ENCODE measurements around the gene ALG9. TPM values are rescaled to one million over a fixed set of nuclear protein-coding genes. Genes with fewer than 3 reads are reported as not detected.

ALG9 gene, protein sequence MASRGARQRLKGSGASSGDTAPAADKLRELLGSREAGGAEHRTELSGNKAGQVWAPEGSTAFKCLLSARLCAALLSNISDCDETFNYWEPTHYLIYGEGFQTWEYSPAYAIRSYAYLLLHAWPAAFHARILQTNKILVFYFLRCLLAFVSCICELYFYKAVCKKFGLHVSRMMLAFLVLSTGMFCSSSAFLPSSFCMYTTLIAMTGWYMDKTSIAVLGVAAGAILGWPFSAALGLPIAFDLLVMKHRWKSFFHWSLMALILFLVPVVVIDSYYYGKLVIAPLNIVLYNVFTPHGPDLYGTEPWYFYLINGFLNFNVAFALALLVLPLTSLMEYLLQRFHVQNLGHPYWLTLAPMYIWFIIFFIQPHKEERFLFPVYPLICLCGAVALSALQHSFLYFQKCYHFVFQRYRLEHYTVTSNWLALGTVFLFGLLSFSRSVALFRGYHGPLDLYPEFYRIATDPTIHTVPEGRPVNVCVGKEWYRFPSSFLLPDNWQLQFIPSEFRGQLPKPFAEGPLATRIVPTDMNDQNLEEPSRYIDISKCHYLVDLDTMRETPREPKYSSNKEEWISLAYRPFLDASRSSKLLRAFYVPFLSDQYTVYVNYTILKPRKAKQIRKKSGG
- 10 to 100 TPM; 21.8 to 33.3 (median 28.2) TPM for polyA plus RNA-seq (ENCODE audit: insufficient read length in 10 of 10)
- long read RNA-seq, donor 1, partial matches to known transcripts: 0 of 1 reads
- long read RNA-seq, donor 1, other reads (novel, unspliced or antisense): 0 of 1 reads
- long read RNA-seq, donor 2: 0 reads
- long read RNA-seq, donor 3: 0 reads
- long read RNA-seq, donor 4: 0 reads
- long read RNA-seq, donor 5, partial matches to known transcripts: 0 of 3 reads
- long read RNA-seq, donor 5, other reads (novel, unspliced or antisense): 0 of 3 reads
- long read RNA-seq, donor 6, partial matches to known transcripts: 5 of 7 reads
- long read RNA-seq, donor 6, other reads (novel, unspliced or antisense): 0 of 7 reads
- long read RNA-seq, donor 7, partial matches to known transcripts: 0 of 3 reads
- long read RNA-seq, donor 7, other reads (novel, unspliced or antisense): 0 of 3 reads
- long read RNA-seq, donor 8, partial matches to known transcripts: 0 of 2 reads
- long read RNA-seq, donor 8, other reads (novel, unspliced or antisense): 0 of 2 reads
- long read RNA-seq, donor 9: 0 reads

DNA sequence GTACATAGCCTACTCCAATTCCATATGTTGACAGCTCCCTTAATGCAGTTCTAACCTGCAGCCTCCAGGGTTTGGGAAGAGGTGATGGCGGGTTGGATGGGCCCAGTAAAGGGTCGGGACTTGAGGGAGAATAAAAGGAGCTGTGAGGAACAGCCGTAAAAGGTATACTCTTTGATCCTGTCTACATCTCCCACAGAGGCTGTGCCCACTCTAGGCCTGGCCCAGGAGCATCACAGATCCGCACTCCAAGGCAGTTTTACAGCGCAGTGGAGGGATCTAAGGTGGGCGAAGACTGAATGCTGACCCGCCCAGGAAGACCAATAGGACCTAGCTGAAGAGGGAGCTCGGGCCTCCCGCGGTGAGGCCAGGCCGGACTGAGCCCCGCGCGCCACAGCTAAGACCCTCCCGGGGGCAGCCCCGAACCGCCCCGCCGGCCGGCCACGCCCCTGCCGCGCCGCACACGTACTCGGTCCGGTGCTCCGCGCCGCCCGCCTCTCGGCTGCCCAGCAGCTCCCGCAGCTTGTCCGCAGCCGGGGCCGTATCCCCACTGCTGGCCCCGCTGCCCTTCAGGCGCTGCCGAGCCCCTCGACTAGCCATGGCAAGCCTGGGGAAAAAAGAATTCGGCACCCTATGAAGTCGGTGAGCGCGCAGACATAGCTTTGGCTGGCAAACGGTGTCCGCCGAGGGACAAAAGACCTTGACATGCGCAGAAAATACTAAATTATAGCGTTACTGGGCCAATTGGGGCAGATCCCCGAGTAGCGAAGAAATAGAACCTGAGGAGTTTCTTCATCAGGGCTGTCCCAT lies at the start of gene ALG9:
ALG9 (minus strand) TSS at position 696 of the 807 bp plus-strand sequence; CDS start at position 597, 99 bp downstream.
- peak; percentile 81 to 96 (median 92) for DNase-seq

DNA sequence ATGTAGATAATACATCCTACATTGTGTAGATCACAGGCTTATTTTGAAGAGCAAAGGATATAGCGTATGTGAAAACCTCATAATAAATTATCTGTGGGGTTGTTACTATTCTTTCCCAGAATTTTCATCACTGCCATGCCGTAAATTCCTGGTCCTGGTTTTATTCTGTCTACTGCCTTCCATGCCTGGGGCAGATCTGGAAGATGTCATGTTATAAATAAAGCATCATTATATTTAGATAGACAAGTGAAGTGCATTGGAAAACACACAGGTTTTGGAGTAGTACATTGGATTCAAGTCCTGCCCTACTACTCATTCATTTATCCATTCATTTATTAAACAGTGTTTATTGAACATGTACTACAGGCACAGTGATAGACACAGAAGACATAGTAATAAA lies 49.5 kb upstream of the ALG9 start:
- DNase-seq: no peak

DNA sequence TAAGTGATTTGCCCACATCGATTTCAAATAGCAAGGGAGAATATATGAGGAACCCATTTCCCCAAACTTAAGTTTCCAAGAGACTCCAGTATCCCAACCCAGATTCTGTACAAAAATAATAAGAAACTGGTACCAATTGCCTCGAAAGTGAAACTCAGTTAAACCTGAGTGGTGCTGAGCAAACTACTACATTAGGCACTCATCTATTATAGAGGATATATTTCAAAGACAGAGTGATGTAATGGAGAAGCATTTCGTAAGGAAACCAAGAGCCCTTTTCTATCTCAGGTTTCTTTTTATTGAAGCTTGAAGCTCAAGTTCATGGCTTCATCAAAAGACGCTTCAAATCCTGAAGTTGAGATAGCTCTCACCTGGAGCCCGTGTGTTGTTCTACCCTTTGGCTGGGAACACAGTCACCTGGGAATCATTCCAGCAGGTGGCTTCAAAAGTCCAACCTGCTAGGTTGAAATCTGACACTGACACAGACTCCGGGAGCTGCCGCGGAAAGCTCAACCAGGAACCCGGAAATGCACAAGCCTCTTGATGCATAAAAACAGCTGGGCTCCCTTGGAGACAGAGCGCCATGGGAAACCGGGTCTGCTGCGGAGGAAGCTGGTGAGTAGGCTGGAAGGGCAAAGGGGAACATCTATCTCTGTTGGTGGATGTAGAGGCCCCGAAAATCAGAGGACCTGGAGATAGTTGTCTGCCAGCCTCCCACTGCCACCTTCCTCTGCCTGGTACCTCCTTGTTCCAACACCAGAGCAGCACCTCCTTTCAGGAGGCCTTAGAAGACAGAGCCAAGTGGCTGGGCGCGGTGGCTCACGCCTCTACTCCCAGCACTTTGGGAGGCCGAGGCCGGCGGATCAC lies 47.2 kb upstream of the ALG9 start, which contains the start of gene C11orf52:
C11orf52 (plus strand) TSS at position 524 of the 867 bp plus-strand sequence; CDS start at position 584, 60 bp downstream.
- peak in 1 of 3 donors; percentile 76 for DNase-seq

DNA sequence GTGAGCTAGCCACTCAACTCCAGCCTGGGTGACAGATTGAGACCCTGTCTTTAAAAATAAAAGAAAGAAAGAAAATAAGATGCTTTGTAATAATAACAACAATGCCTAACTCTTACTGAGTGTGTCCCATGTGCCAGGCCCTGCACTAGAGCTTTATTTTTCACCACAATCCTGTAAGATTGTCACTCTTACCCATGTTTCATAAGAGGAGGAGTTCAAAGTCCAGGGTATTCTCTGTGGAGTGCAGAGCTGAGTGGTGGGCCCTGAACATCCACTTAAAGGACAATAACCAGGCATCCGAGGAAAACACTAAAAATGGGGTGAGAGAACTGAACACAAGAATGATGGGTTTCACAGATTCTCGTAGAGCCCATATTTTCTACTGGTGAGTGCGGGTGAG lies 46.4 kb upstream of the ALG9 start:
- no peak for DNase-seq

DNA sequence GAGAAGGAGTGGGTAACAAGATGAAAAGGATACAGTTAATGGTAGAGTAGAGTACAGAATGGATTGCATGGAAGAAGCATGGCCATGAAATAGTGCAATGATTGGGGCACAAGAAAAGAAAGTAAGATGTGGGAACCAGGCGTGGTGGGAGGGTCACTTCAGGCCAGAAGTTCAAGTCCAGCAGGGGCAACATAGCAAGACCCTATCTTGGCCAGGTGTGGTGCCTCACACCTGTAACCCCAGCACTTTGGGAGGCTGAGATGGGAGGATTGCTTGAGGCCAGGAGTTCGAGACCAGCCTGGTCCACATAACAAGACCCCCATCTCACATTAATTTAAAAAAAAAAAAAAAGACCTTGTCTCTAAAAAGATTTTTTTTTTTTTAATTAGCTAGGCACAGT lies 45.9 kb upstream of the ALG9 start:
- DNase-seq: no peak

DNA sequence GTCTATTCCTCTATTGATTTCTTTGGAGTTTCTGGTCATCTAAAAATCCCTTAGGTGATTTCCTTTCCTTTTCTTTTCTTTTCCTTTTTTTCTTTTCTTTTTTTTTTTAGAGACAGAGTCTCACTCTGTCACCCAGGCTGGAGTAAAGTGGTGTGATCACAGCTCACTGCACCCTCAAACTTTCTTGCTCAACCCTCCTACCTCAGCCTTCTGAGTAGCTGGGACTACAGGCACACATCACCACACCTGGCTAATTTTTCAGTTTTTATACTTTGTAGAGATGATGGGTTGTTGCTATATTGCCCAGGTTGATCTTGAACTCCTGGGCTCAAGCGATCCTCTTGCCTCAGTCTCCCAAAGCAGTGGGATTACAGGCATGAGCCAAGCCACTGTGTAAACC lies 45.4 kb upstream of the ALG9 start:
- no peak for DNase-seq

DNA sequence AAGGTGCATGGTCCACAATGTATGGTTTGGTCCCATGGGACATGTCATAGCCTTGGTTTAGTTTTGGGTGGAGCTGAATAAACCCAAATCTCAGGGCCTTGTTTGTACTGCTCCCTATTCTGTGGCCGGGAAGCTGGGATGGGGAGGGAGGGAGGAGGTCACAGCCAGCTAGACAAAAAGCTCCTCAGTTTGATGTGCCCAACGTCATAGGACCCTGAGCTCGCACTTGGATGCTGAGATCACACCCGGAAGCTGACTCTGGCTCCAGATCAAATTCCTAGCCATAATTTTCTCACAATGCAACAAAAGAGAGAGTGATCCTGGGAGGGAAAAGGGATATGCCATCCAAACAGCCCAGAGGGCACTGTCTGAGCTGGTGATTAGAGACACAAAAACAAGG lies 42.6 kb upstream of the ALG9 start:
- peak; percentile 63 to 76 (median 71) for DNase-seq

DNA sequence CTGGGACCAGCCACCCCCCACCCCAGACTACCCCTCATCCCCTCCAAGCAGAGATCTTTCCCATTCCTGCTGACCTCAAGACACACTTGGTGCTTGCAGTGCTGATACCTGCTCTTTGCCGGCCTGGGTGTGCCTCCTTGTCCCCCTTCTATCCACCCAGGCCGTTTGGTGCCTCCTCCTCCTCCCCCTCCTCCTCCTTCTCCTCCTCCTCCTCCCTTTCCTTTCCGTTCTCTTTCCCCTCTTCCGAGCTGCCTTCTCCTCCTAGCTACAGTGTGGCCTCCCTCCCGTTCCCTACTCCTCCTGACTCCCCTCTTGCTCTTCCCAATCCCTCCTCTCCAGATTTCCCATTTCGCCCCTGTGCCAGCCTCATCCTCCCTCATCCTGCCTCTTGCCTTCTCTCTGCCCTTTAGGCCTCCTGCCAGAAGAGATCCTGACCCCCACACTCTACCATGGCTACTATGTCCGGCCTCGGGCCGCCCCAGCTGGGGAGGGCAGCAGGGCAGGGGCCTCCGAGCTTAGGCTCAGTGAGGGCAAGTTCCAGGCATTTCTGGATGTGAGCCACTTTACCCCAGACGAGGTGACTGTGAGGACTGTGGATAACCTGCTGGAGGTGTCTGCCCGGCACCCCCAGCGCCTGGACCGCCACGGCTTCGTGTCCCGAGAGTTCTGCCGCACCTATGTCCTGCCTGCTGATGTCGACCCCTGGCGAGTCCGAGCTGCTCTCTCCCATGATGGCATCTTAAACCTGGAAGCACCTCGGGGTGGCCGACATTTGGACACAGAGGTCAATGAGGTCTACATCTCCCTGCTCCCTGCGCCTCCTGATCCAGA lies 41.9 kb upstream of the ALG9 start:
- DNase-seq: peak in 1 of 3 donors; percentile 67

DNA sequence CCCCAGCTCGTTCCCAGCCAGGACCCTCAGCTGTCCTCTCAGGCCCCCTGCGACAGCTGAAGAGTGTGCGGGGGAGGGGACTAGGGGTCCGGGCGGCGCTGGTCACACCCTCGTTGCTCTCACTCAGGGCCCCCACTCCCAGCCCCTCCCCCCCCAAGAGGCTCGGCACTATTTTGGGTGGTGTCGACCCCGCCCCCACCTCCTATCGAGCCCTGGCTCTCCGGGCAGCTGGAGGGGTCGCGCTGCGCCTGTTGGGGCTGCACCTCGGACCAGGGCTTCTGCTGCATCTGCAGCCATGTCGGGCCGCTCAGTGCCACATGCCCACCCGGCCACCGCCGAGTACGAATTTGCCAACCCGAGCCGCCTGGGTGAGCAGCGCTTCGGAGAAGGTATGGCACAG lies 41.2 kb upstream of the ALG9 start, which contains the start of gene HSPB2:
HSPB2 (plus strand) TSS at position 200 of the 400 bp plus-strand sequence; CDS start at position 296, 96 bp downstream.
- peak in 1 of 3 donors; percentile 64 for DNase-seq

DNA sequence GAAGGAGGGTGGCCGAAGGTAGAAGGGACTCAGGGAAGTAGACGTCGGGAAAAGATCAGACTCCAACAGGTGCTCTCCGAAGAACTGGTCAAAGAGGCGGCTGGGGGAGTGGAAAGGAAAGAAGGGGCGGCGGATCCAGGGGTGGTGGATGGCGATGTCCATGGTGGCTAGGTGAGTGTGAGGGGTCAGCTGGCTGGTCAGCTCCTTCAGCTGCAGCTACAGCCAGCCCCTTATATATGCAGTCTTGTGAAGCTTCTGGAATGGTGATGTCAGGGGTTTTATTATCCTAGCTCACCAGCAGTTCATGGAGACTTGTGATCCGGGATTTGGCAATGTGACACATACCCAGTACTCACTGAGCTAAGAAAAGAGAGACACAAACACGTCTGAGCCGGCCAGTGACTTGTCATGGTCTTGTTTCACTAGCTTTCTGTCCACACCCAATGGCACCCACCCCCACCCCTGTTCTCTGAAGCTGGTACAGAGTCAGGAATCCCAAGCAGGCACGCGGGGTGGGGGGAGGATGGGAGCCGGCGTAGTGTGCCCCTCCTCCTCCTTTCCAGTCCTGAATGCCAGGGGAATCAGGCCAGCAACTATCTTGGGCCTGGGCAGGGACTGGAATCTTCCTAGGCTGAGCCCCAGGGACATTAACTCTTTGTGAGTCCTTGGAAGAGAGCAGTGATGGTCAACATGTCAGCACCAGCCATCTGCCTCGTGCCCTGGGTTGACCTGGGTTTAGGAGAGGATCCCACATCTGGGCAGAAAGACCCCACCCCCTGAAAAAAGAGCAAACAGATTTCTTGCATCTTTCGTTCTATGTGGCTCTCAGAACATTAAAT lies 40.4 kb upstream of the ALG9 start, which contains the start of gene CRYAB:
CRYAB (minus strand) TSS at position 208 of the 839 bp plus-strand sequence; CDS start at position 162, 46 bp downstream.
- DNase-seq: peak; percentile 88 to 95 (median 89)

DNA sequence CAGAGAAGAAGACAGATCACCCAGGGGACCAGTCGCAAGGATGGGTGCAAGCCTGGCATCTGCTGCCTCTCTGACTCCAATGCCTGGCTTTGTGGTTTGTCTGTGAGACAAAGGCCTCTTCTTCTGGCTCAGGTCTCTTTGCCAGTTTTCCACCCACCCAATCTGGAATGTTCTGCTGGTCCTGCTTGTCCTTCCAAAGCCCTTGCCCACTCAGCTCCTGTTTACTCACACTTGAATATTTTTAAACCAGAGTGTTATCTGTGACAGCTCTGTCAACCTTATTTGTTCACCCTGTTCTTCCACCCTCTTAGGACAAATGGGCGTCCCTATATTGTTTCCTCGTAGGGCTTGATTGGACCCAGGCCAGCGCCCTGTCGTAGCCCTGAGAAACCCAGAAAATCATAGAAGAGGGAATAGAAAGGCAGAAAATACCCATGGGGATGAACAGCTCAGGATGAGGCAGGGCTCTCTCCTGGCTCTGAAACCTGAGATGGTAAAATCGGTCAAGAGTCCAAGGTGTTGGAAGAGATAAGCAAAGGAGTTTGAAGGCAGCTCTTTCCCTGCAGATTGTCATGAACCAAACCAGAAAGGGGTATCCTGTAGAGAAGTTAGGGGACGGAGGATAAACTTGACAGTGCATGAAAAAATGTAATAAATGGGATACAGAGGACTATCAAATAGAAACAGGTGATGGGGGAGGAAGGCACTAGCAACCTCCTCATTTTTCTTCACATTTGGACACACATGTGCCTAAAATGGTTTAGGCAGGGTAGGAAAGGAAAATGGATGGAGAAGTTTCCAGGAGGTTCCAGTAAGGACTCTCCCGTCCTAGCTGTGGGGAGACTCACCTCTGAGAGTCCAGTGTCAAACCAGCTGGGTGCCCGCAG lies 39.5 kb upstream of the ALG9 start:
- peak in 1 of 3 donors; percentile 31 for DNase-seq

DNA sequence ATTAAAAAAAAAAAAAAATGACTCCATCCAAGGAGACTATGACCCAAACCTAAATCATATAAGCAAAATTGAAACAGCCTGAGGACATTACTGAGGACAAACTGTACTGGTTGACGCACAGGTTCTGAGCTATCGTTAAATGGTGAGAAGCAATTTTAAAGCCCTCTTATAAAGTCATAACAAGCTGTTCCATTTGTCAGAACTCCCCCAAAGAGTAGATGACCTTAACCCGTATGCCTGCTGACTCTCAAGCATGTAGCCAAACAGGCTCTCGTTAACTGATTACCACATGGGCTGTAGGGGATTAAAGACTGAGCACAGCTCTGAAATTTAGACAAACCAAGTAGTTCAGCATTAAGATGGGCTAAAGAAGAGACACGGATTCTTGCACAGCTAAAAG lies 38.0 kb upstream of the ALG9 start:
- no peak for DNase-seq

DNA sequence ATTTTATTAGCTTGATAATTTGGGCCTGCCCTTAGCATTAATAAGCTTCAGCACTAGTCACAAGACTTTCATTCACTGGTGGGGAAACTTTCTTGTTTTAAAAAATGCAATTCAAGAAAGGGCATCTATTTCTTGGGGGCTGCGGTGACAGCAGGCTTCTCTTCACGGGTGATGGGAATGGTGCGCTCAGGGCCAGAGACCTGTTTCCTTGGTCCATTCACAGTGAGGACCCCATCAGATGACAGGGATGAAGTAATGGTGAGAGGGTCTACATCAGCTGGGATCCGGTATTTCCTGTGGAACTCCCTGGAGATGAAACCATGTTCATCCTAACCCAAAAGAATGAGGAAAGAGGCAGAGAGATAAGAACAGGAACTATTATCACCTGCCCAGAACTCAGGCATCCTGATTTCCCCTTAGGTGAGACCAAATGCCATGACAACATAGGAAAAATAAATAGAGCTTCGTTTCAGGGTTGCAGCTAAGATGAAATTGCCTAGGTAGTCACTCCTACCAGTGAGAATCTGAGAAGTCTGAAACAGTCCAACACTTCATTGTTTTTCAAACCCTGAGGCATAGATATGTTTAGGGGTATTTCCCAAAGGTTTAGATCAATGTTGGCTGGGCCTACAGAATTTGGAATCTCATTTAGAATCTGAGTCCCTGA lies 37.4 kb upstream of the ALG9 start:
- DNase-seq: no peak

DNA sequence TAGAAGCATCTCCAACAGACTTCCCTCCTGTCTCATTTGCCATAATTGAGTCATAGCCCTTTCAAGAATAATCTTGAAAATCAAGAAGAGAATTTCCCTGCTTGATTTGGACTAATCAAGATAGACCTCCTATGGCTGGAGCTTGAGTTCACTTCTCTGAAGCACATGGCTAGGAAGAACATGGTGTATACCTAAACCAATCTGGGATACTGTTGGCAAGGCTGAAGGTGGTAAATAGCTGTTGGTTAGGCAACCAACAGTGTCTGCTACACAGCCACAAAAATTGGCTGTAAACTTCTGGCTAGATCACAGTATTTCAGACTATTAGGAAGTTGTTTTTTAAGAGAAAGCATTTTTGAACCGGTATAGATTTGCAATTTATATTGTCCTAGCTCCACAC lies 35.3 kb upstream of the ALG9 start:
- DNase-seq: no peak

DNA sequence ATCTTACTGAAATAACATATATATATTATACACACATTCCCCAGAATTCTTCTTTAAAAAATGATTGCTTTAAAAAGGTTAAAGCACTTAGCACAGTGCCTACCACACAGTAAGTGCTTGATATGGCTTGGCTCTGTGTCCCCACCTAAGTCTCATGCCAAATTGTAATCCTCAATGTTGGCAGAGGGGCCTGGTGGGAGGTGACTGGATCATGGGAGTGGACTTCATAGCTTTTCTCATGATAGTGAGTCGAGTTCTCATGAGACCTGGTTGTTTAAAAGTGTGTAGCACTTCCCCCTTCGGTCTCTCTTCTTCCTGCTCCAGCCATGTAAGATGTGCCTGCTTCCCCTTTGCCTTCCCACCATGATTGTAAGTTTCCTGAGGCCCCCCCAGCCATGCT lies 34.0 kb upstream of the ALG9 start:
- DNase-seq: peak in 1 of 3 donors; percentile 30

DNA sequence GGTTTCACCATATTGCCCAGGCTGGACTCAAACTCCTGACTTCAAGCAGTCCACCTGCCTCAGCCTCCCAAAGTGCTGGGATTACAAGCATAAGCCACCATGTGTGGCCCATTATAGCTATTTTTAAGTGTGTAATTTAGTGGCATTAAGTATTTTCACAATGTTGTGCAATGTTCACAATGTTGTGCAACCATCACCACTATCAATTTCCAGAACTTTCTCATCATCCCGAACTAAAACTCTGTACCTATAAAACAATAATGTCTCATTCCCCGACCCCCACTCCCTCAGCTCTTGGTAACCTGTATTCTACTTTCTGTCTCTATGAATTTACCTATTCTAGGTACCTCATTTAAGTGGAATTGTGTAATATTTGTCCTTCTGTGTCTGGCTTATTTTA lies 15.5 kb upstream of the ALG9 start:
- no peak for DNase-seq
